ENCODE results near the gene HES3. TPM values are rescaled to one million over a fixed set of nuclear protein-coding genes. Genes with fewer than 3 reads are reported as not detected.

The HES3 gene
- total RNA-seq, 1 donor = not detected

GRCh38 chr1:6268415-6268814, 24.4 kb downstream of the HES3 start:
- H3K36me3 ChIP-seq (ENCODE audit: insufficient read depth, low read length) = no peaks in the 10 kb centered on the region
- peaks cover 6% of the 10 kb centered on the region for H3K4me1 ChIP-seq (ENCODE audit: insufficient read depth, low read length)
- H3K4me2 ChIP-seq (ENCODE audit: insufficient read depth, low read length) = no peak overlapping the region
- H3K27me3 ChIP-seq (ENCODE audit: insufficient read depth, low read length) = no peaks in the 10 kb centered on the region
- no peak overlapping the region for H3K4me3 ChIP-seq (ENCODE audit: insufficient read depth, low read length)
- no peaks in the 10 kb centered on the region for H3K79me2 ChIP-seq (ENCODE audit: insufficient read depth, low read length)
- no peak for TF ChIP-seq CTCF (IDR thresholded peaks at IDR 0.05; ENCODE audit: extremely low read depth, low read depth, low read length)
- H2AFZ ChIP-seq (ENCODE audit: low read length) = no peak overlapping the region
- no peak for DNase-seq (ENCODE audit: insufficient read length, low spot score, missing footprints)
- H3K27ac ChIP-seq (ENCODE audit: low read depth, low read length) = no peak overlapping the region
- no peaks in the 10 kb centered on the region for H3K9me3 ChIP-seq (ENCODE audit: low read depth, low read length)
- peaks cover 6% of the 10 kb centered on the region for H4K20me1 ChIP-seq (ENCODE audit: insufficient read depth, low read length)

GRCh38 chr1:6269296-6269695, 25.3 kb downstream of the HES3 start:
- no peak for TF ChIP-seq CTCF (IDR thresholded peaks at IDR 0.05; ENCODE audit: extremely low read depth, low read depth, low read length)
- H2AFZ ChIP-seq (ENCODE audit: low read length) = no peak overlapping the region

GRCh38 chr1:6269720-6270400, 25.9 kb downstream of the HES3 start:
- Histone ChIP-seq H3K4me2 (ENCODE audit: insufficient read depth, low read length) (no peak overlapping the region), H4K20me1 (ENCODE audit: insufficient read depth, low read length) (peaks cover 6% of the 10 kb centered on the region), H3K27me3 (ENCODE audit: insufficient read depth, low read length) (no peaks in the 10 kb centered on the region), H3K79me2 (ENCODE audit: insufficient read depth, low read length) (no peaks in the 10 kb centered on the region), H2AFZ (ENCODE audit: low read length) (no peak overlapping the region), H3K9me3 (ENCODE audit: low read depth, low read length) (no peaks in the 10 kb centered on the region), H3K27ac (ENCODE audit: low read depth, low read length) (no peak overlapping the region), H3K36me3 (ENCODE audit: insufficient read depth, low read length) (no peaks in the 10 kb centered on the region), H3K4me3 (ENCODE audit: insufficient read depth, low read length) (no peak overlapping the region), H3K4me1 (ENCODE audit: insufficient read depth, low read length) (peaks cover 7% of the 10 kb centered on the region)
- TF ChIP-seq CTCF (IDR thresholded peaks at IDR 0.05; ENCODE audit: extremely low read depth, low read depth, low read length) = no peak
- no peak for DNase-seq (ENCODE audit: insufficient read length, low spot score, missing footprints)

More at GRCh38 chr1:6269296-6269695, 25.3 kb downstream of the HES3 start:
- no peak for DNase-seq (ENCODE audit: insufficient read length, low spot score, missing footprints)
- H3K4me2 ChIP-seq (ENCODE audit: insufficient read depth, low read length) = no peak overlapping the region
- peaks cover 6% of the 10 kb centered on the region for H4K20me1 ChIP-seq (ENCODE audit: insufficient read depth, low read length)
- no peaks in the 10 kb centered on the region for H3K36me3 ChIP-seq (ENCODE audit: insufficient read depth, low read length)
- peaks cover 7% of the 10 kb centered on the region for H3K4me1 ChIP-seq (ENCODE audit: insufficient read depth, low read length)
- H3K4me3 ChIP-seq (ENCODE audit: insufficient read depth, low read length) = no peak overlapping the region
- H3K27me3 ChIP-seq (ENCODE audit: insufficient read depth, low read length) = no peaks in the 10 kb centered on the region
- no peaks in the 10 kb centered on the region for H3K9me3 ChIP-seq (ENCODE audit: low read depth, low read length)
- H3K79me2 ChIP-seq (ENCODE audit: insufficient read depth, low read length) = no peaks in the 10 kb centered on the region
- H3K27ac ChIP-seq (ENCODE audit: low read depth, low read length) = no peak overlapping the region

GRCh38 chr1:6270401-6270800, 26.4 kb downstream of the HES3 start:
- no peak for DNase-seq (ENCODE audit: insufficient read length, low spot score, missing footprints)
- no peak overlapping the region for H3K4me2 ChIP-seq (ENCODE audit: insufficient read depth, low read length)
- no peak overlapping the region for H2AFZ ChIP-seq (ENCODE audit: low read length)
- H3K36me3 ChIP-seq (ENCODE audit: insufficient read depth, low read length) = no peaks in the 10 kb centered on the region
- peaks cover 6% of the 10 kb centered on the region for H4K20me1 ChIP-seq (ENCODE audit: insufficient read depth, low read length)
- no peak overlapping the region for H3K27ac ChIP-seq (ENCODE audit: low read depth, low read length)
- H3K4me1 ChIP-seq (ENCODE audit: insufficient read depth, low read length) = peaks cover 7% of the 10 kb centered on the region
- H3K9me3 ChIP-seq (ENCODE audit: low read depth, low read length) = no peaks in the 10 kb centered on the region
- TF ChIP-seq CTCF (IDR thresholded peaks at IDR 0.05; ENCODE audit: extremely low read depth, low read depth, low read length) = no peak
- no peaks in the 10 kb centered on the region for H3K79me2 ChIP-seq (ENCODE audit: insufficient read depth, low read length)
- no peaks in the 10 kb centered on the region for H3K27me3 ChIP-seq (ENCODE audit: insufficient read depth, low read length)
- H3K4me3 ChIP-seq (ENCODE audit: insufficient read depth, low read length) = no peak overlapping the region
